ENCODE data around the gene ISYNA1.

The ISYNA1 gene

DNA sequence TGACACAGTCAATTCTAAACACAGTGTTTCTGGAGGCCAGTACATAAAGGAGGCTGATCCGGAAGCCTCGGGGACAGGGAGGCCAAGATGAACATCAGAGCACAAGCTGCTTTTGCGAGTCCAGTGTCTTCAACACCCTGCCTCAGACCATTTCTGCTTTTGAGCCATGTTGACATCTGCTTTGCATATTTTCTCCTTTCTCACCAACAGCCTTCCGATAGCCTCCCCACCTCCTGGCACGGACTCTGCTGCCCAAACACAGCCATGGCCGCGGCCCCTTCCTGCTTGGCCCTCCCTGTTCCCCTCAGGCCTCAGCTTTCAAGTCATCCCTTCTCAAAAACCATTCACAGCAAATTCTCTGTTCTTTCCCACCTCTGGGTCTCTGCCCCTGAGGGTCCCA is 44.1 kb downstream of the ISYNA1 start:
- TF ChIP-seq, protein P1, sequence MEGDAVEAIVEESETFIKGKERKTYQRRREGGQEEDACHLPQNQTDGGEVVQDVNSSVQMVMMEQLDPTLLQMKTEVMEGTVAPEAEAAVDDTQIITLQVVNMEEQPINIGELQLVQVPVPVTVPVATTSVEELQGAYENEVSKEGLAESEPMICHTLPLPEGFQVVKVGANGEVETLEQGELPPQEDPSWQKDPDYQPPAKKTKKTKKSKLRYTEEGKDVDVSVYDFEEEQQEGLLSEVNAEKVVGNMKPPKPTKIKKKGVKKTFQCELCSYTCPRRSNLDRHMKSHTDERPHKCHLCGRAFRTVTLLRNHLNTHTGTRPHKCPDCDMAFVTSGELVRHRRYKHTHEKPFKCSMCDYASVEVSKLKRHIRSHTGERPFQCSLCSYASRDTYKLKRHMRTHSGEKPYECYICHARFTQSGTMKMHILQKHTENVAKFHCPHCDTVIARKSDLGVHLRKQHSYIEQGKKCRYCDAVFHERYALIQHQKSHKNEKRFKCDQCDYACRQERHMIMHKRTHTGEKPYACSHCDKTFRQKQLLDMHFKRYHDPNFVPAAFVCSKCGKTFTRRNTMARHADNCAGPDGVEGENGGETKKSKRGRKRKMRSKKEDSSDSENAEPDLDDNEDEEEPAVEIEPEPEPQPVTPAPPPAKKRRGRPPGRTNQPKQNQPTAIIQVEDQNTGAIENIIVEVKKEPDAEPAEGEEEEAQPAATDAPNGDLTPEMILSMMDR (IDR thresholded peaks at IDR 0.05; ENCODE audit: insufficient read depth, missing control alignments), result no peak
- FAIRE-seq (no peak), DNase-seq (ENCODE audit: insufficient read length, low spot score) (no peak)

DNA sequence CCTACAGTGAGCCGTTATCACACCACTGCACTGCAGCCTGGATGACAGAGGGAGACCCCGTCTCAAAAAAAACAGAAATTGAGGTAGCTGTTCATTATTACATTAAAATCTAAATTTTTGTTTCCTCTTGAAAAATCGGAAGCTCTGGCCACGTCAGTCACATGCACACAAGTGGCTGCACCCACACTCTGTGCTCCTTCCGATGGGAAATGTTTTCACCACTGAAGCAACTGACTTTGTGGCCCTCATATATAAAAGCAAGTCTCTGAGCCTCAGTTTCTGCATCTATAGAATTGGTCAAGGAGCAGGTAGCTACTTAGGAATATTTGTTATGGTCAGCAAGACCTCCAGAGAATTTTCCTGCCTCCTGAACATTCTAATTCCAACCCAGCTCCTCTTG is 45.0 kb downstream of the ISYNA1 start:
- DNase-seq (ENCODE audit: insufficient read length, low spot score), result no peak
- TF ChIP-seq, protein P1 (IDR thresholded peaks at IDR 0.05; ENCODE audit: insufficient read depth, missing control alignments), result no peak
- no peak for FAIRE-seq

DNA sequence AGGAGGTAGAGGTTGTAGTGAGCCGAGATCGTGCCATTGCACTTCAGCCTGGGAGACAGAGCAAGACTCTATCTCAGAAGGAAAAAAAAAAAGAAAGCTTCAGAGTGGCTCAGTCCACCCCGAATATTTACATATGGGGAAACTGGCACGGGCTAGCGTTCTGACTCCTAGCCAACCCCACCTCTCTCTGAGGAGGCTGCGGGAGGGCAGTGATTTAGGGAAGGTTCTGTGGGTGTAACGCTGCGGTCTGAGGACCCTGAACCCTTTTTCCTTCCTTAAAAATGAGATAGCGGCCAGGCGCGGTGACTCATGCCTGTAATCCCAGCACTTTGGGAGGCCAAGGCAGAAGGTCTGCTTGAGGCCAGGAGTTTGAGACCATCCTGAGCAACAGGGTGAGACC is 45.5 kb downstream of the ISYNA1 start:
- DNase-seq (ENCODE audit: insufficient read length, low spot score), result no peak
- FAIRE-seq, result no peak
- TF ChIP-seq, protein P1 (IDR thresholded peaks at IDR 0.05; ENCODE audit: insufficient read depth, missing control alignments), result no peak

DNA sequence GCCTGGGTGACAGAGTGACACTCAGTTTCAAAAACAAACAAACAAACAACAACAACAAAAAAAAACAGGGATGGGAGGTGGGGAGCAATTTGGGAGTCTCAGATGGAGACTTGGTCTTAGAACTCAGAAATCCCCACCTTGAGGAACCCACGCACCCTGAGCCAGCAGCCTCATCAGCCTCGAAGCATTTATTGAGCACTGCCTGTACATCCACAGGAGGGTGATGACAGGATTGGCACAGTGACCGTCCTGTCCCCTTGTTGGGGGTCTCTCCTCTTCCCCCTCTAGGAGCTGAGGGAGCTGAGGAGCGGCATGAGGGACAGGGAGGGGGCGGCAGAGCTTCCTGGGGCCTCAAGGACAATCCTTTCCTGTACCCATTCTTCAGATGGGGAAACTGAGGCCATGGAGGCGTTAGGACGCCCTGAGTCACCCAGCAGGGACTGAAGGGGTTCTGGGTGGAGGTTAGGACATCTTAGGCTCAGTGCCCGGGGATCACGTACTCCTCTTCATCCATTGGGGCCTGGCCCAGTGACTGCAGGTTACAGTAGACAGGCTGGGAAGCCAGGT is 46.3 kb downstream of the ISYNA1 start:
- TF ChIP-seq, protein P1 (IDR thresholded peaks at IDR 0.05; ENCODE audit: insufficient read depth, missing control alignments), result no peak
- DNase-seq (ENCODE audit: insufficient read length, low spot score) (no peak), FAIRE-seq (no peak)

DNA sequence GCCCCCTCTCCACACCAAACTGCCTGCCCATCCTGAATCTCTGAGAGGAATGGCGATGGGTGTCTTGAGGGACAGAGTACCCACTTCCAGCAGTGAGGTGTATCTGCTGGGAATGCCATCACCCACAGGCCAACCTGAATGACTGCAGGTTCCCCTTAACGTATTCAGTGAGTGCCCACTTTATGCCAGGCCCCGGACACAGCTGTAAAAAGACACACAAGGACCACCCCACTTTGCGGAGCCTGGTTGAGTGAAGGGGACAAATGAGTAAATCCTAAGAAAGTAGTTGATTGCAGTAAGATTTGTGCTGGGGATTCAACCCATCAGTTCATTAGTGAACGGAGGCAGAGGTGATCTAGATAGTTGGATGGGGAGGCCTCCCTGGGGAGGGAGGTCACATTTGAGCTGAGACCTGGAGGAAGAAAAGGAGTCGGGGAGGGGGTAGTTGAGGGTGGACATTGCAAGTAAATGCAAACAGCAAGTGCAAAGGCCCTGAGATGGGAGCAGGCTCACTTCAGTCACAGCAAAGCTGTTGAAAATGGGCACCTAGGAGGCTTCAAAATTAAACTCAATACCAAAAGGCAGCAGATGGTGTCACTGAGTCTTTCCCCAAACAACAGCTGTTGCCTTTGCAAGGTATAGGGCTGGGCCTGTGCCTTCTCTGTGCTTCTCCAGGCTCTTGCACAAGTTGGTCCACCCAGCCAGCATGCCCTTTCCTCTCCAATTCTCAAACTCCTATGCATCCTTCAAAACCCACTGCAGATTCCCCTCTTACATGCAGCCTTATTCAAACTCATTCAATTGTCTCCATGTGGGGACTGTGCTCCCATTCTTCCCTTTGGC is 47.6 kb downstream of the ISYNA1 start:
- no peak for FAIRE-seq
- TF ChIP-seq, protein P1 (IDR thresholded peaks at IDR 0.05; ENCODE audit: insufficient read depth, missing control alignments), result no peak
- DNase-seq (ENCODE audit: insufficient read length, low spot score), result no peak

DNA sequence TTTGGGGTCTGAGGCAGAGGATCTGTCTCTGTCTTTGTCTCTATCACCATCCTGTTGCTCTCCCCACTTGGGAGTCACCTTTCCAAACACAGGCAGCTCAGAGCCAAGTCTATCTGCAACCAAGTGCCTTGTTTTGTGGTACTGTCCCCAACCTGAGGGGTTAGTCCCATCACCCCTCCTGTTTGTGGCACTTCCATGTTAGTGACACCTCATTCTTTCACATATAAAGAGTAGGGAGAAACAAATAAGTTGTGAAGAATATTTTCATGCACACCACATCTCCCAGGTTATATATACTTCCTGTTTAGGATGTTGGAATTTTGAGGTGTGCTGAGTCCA is 48.2 kb downstream of the ISYNA1 start:
- FAIRE-seq (no peak), DNase-seq (ENCODE audit: insufficient read length, low spot score) (no peak)
- TF ChIP-seq, protein P1 (IDR thresholded peaks at IDR 0.05; ENCODE audit: insufficient read depth, missing control alignments), result no peak
